Fibroblast of lung (primary cell): ENCODE results near the gene TMEM120A. TPM values are rescaled to one million over a fixed set of nuclear protein-coding genes. Genes with fewer than 3 reads are reported as not detected.

ENCODE experiments used
- DNase-seq, 2 donors: peaks; one replicate each; pipeline versions ENCODE4 v3.0.0 to v3.0.0-alpha.2; 2010; ENCODE audit warnings: low read depth in 2 of 2
- H2AFZ ChIP-seq: 2 replicates; pipeline ENCODE4 v1.5.1; 2012; ENCODE audit warnings: low read length, control low read depth, inconsistent platforms
- H3K27ac ChIP-seq: 2 replicates; pipeline ENCODE4 v1.5.1; 2011; ENCODE audit warnings: low read length, control low read depth; ENCODE audit not compliant: insufficient read depth
- H3K27me3 ChIP-seq: 2 replicates; pipeline ENCODE4 v1.5.1; 2011; ENCODE audit warnings: mild to moderate bottlenecking, low read length; ENCODE audit not compliant: control insufficient read depth, insufficient read depth
- H3K36me3 ChIP-seq: 2 replicates; pipeline ENCODE4 v1.5.1; 2011; ENCODE audit warnings: low read length; ENCODE audit not compliant: control insufficient read depth, insufficient read depth
- H3K4me1 ChIP-seq: 2 replicates; pipeline ENCODE4 v1.5.1; 2011; ENCODE audit warnings: low read length; ENCODE audit not compliant: control insufficient read depth, insufficient read depth; ENCODE audit errors: extremely low read depth
- H3K4me2 ChIP-seq: 2 replicates; pipeline ENCODE4 v1.5.1; 2011; ENCODE audit warnings: low read length, control low read depth; ENCODE audit not compliant: insufficient read depth; ENCODE audit errors: extremely low read depth
- H3K4me3 ChIP-seq, 4 experiments: fragments of 200-600 bp in 1 of 4; sonication (generic) in 1 of 4; replicated peaks in 1 of 4; 2 replicates each; pipeline ENCODE4 v1.5.1; 2011 to 2016; ENCODE audit warnings: low read length in 4 of 4, low read depth in 3 of 4, mild to moderate bottlenecking in 3 of 4, control low read depth in 2 of 4, inconsistent platforms in 1 of 4, mixed read lengths in 1 of 4; ENCODE audit not compliant: insufficient read depth in 1 of 4; ENCODE audit errors: control extremely low read depth in 1 of 4
- H3K79me2 ChIP-seq: 2 replicates; pipeline ENCODE4 v1.5.1; 2012; ENCODE audit warnings: mild to moderate bottlenecking, low read length, inconsistent platforms; ENCODE audit not compliant: control insufficient read depth, insufficient read depth
- H3K9ac ChIP-seq: 2 replicates; pipeline ENCODE4 v1.5.1; 2011; ENCODE audit warnings: mild to moderate bottlenecking, low read length, control low read depth; ENCODE audit not compliant: insufficient read depth
- H3K9me3 ChIP-seq: 2 replicates; pipeline ENCODE4 v1.5.1; 2012; ENCODE audit warnings: low read depth, low read length; ENCODE audit not compliant: control insufficient read depth, insufficient read depth
- H4K20me1 ChIP-seq: 2 replicates; pipeline ENCODE4 v1.5.1; 2011; ENCODE audit warnings: low read length; ENCODE audit not compliant: control insufficient read depth, insufficient read depth; ENCODE audit errors: extremely low read depth
- CTCF ChIP-seq, 2 donors: IDR thresholded peaks in 1 of 2; conservative IDR thresholded peaks in 1 of 2; 1 replicate in 1 of 2; 2 replicates in 1 of 2; pipeline ENCODE4 v1.5.1; 2011 to 2012; ENCODE audit warnings: low read length in 2 of 2, control low read depth in 1 of 2, inconsistent platforms in 1 of 2, low read depth in 1 of 2, mild to moderate bottlenecking in 1 of 2
- EZH2 ChIP-seq: IDR thresholded peaks from 2 replicates; pipeline ENCODE4 v1.5.1; 2012; ENCODE audit warnings: low read length, control low read depth, mild to moderate bottlenecking; ENCODE audit errors: missing control alignments
- polyA plus RNA-seq, 2 donors: library from polyadenylated mRNA; depleted of rRNA in 1 of 2; stranded (reverse) in 1 of 2; unstranded in 1 of 2; fragments of >200 nt; gene quantifications; 2 replicates each; pipeline ENCODE4 v1.2.1, GENCODE V29; 2011 to 2012; ENCODE audit warnings: missing spikeins in 1 of 2
- total RNA-seq: library from RNA; depleted of rRNA; stranded (reverse); fragments of >200 nt; gene quantifications from 2 replicates; pipeline ENCODE4 v1.2.1, GENCODE V29; 2014

Gene TMEM120A
- total and polyA plus RNA-seq, 2 donors (not counting 1 experiment from before 2014, with no cell fraction given): 56.1 to 62.3 TPM

- Histone ChIP-seq H3K27me3 (no peaks in the 10 kb centered on the region), H3K27ac (no peak overlapping the region), H2AFZ (no peak overlapping the region), H3K36me3 (no peaks in the 10 kb centered on the region), H3K4me2 (no peak overlapping the region), H3K79me2 (peaks cover 5% of the 10 kb centered on the region), H4K20me1 (no peaks in the 10 kb centered on the region), H3K9ac (no peak overlapping the region), H3K4me3 (no peak overlapping the region), H3K4me1 (peaks cover 8% of the 10 kb centered on the region), H3K9me3 (no peaks in the 10 kb centered on the region)
- no peak for DNase-seq
- TF ChIP-seq EZH2 (no peak), CTCF (conservative IDR thresholded peaks at IDR 0.05 in 1 of 2, IDR thresholded peaks at IDR 0.05 in 1 of 2; ENCODE audit: low read depth in 1 of 2, low read length in 2 of 2) (no peak)
These were observed 55.5 kb downstream of the TMEM120A start for GRCh38 chr7:75938921-75939320.

GRCh38 chr7:75937958-75938786 lies 56.2 kb downstream of the TMEM120A start:
- peak; percentile 88 to 97 for DNase-seq
- Histone ChIP-seq H3K36me3 (no peaks in the 10 kb centered on the region), H3K79me2 (peaks cover 5% of the 10 kb centered on the region), H4K20me1 (no peaks in the 10 kb centered on the region), H3K9me3 (no peaks in the 10 kb centered on the region), H3K4me1 (peaks cover 6% of the 10 kb centered on the region), H3K27me3 (no peaks in the 10 kb centered on the region), H2AFZ (no peak overlapping the region), H3K4me3 (no peak overlapping the region), H3K9ac (no peak overlapping the region), H3K27ac (peak overlapping the region; percentile 76), H3K4me2 (no peak overlapping the region)
- no peak for TF ChIP-seq EZH2
- TF ChIP-seq CTCF (conservative IDR thresholded peaks at IDR 0.05 in 1 of 2, IDR thresholded peaks at IDR 0.05 in 1 of 2; ENCODE audit: low read depth in 1 of 2, low read length in 2 of 2): no peak

Other genes with a start within 250 kb of the TMEM120A start
- 1.2 and 1.3 TPM in 2 replicates for gene CCL26, start 222.4 kb downstream of the TMEM120A start, total RNA-seq
- 0.94 and 1.5 TPM in 2 replicates for gene CCL26, start 222.4 kb downstream of the TMEM120A start, polyA plus RNA-seq
- not detected in 2 replicates for gene CCL24, start 180.8 kb downstream of the TMEM120A start, total RNA-seq
- not detected in 2 replicates for gene CCL24, start 180.8 kb downstream of the TMEM120A start, polyA plus RNA-seq
- gene RHBDD2, start 115.6 kb downstream of the TMEM120A start, total RNA-seq: 10.8 and 16.7 TPM in 2 replicates
- 24.5 and 27.8 TPM in 2 replicates for gene RHBDD2, start 115.6 kb downstream of the TMEM120A start, polyA plus RNA-seq
- gene POR, start 79.4 kb downstream of the TMEM120A start, total RNA-seq: 105 and 207 TPM in 2 replicates
- gene POR, start 79.4 kb downstream of the TMEM120A start, polyA plus RNA-seq: 34.9 and 36.2 TPM in 2 replicates
- gene STYXL1, start 53.4 kb upstream of the TMEM120A start, total RNA-seq: 49.0 and 49.3 TPM in 2 replicates
- gene STYXL1, start 53.4 kb upstream of the TMEM120A start, polyA plus RNA-seq: 49.8 and 61.2 TPM in 2 replicates
- gene MDH2, start 53.5 kb upstream of the TMEM120A start, total RNA-seq: 29.5 and 49.4 TPM in 2 replicates
- gene MDH2, start 53.5 kb upstream of the TMEM120A start, polyA plus RNA-seq: 90.7 and 131 TPM in 2 replicates
- 1.0 and 1.7 TPM in 2 replicates for gene SRRM3, start 207.3 kb upstream of the TMEM120A start, total RNA-seq
- gene SRRM3, start 207.3 kb upstream of the TMEM120A start, polyA plus RNA-seq: 0.40 and 1.2 TPM in 2 replicates